ENCODE data around the gene SLIT3. TPM values are rescaled to one million over a fixed set of nuclear protein-coding genes. Genes with fewer than 3 reads are reported as not detected.

SLIT3 gene
- total and polyA plus RNA-seq, 2 donors (not counting 3 experiments of a cell fraction or from before 2014, with no cell fraction given) = 0.90 to 1.0 TPM

GRCh38 chr5:169122951-169123350 lies 178.0 kb downstream of the SLIT3 start:
- dilution Hi-C loops (cut with MboI; ENCODE audit: extremely low pct_ligation_motif_present, low sequenced_read_pairs) (no loop called here), intact Hi-C loops (cut with micrococcal nuclease) (no loop called here)
- CTCF ChIA-PET = no interaction called here
- H3K9me1 ChIP-seq (replicated peaks; ENCODE audit: control insufficient read depth, extremely low read depth, insufficient read depth, low read length) = no peaks in the 10 kb centered on the region
- DNase-seq (ENCODE audit: low read depth, low spot score) (no peak), FAIRE-seq (no peak)
- no peaks in the 10 kb centered on the region for H3K4me1 ChIP-seq (ENCODE audit: control insufficient read depth, extremely low read depth, insufficient read depth, low read length)
- no peaks in the 10 kb centered on the region for H3K9me3 ChIP-seq (replicated peaks; ENCODE audit: control insufficient read depth, insufficient read depth, low read length)
- no peak overlapping the region for H3K27ac ChIP-seq (ENCODE audit: insufficient read depth, low read depth, low read length)
- POLR2A ChIA-PET = no interaction called here
- no peaks in the 10 kb centered on the region for H3K36me3 ChIP-seq (ENCODE audit: control insufficient read depth in 2 of 2, extremely low read depth in 1 of 2, insufficient read depth in 2 of 2, low read length in 2 of 2)
- no peaks in the 10 kb centered on the region for H4K20me1 ChIP-seq (replicated peaks; ENCODE audit: control insufficient read depth, extremely low read depth, insufficient read depth, low read length)
- H3K27me3 ChIP-seq (ENCODE audit: control insufficient read depth in 2 of 2, insufficient read depth in 2 of 2, low read length in 2 of 2) = no peaks in the 10 kb centered on the region
- no peaks in the 10 kb centered on the region for H3K79me2 ChIP-seq (ENCODE audit: control insufficient read depth, insufficient read depth, low read length)
- no peak overlapping the region for H3K9ac ChIP-seq (replicated peaks; ENCODE audit: extremely low read depth, insufficient read depth, low read length)
- no peak overlapping the region for H3K4me2 ChIP-seq (ENCODE audit: insufficient read depth, low read length)
- TF ChIP-seq FOS (IDR thresholded peaks at IDR 0.05; ENCODE audit: borderline replicate concordance, insufficient read depth, low read length) = no peak
- TF ChIP-seq EZH2 (IDR thresholded peaks at IDR 0.05; ENCODE audit: borderline replicate concordance, low read depth, low read length, severe bottlenecking) = no peak
- TF ChIP-seq CTCF (IDR thresholded peaks at IDR 0.05; ENCODE audit: extremely low read depth in 1 of 2, insufficient read depth in 1 of 2, low read depth in 1 of 2, low read length in 2 of 2) = no peak
- TF ChIP-seq, protein P1, sequence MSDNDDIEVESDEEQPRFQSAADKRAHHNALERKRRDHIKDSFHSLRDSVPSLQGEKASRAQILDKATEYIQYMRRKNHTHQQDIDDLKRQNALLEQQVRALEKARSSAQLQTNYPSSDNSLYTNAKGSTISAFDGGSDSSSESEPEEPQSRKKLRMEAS (IDR thresholded peaks at IDR 0.05; ENCODE audit: insufficient read depth, insufficient read length) = no peak
- BruUV-seq (replicated peaks) = no TSS peak
- H3K4me3 ChIP-seq (replicated peaks in 1 of 3; ENCODE audit: insufficient read depth in 1 of 3, low read depth in 1 of 3, low read length in 3 of 3) = no peak overlapping the region
- H2AFZ ChIP-seq (ENCODE audit: low read depth, low read length) = no peak overlapping the region
